ENCODE data around the gene DYSF.

Gene DYSF

DNA sequence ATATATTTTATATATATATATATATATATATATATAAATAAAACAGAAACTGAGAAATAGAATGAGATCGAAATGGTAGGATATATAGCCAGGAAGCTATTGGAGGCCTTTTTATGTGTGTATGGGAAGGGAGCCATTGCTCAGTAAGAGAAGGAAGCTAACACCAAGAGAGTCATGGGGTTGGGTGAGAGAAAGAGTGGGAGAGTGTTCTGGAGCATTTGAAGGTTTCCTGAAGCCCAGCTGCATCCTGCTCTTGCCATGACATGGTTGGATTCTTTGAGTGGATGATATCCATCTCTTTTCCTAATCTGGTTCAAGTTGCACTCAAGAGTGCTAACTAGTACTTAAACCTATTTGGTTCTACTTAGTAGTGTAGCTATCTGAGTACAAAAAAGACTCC is 282.3 kb downstream of the DYSF start:
- TF ChIP-seq, protein P1, sequence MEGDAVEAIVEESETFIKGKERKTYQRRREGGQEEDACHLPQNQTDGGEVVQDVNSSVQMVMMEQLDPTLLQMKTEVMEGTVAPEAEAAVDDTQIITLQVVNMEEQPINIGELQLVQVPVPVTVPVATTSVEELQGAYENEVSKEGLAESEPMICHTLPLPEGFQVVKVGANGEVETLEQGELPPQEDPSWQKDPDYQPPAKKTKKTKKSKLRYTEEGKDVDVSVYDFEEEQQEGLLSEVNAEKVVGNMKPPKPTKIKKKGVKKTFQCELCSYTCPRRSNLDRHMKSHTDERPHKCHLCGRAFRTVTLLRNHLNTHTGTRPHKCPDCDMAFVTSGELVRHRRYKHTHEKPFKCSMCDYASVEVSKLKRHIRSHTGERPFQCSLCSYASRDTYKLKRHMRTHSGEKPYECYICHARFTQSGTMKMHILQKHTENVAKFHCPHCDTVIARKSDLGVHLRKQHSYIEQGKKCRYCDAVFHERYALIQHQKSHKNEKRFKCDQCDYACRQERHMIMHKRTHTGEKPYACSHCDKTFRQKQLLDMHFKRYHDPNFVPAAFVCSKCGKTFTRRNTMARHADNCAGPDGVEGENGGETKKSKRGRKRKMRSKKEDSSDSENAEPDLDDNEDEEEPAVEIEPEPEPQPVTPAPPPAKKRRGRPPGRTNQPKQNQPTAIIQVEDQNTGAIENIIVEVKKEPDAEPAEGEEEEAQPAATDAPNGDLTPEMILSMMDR (IDR thresholded peaks at IDR 0.05): no peak
